DOHH2 (cell line): ENCODE measurements around the gene R3HDM4.

Experiments used
- H3F3A ChIP-seq: fragments of 200-600 bp; sonication (generic), shearing (Covaris generic); 2 replicates; pipeline ENCODE4 v1.6.0; 2016; ENCODE audit warnings: antibody characterized with exemption, mild to moderate bottlenecking; ENCODE audit not compliant: control insufficient read depth, insufficient read depth
- H3K27ac ChIP-seq: fragments of 200-600 bp; sonication (generic); 2 replicates; pipeline ENCODE4 v1.5.1; 2014; ENCODE audit warnings: low read depth, mild to moderate bottlenecking, low read length, moderate library complexity
- H3K27me3 ChIP-seq: fragments of 200-600 bp; sonication (generic); 2 replicates; pipeline ENCODE4 v1.6.1; 2014; ENCODE audit warnings: mild to moderate bottlenecking, low read length, mixed read lengths; ENCODE audit not compliant: control insufficient read depth
- H3K36me3 ChIP-seq: fragments of 200-600 bp; sonication (generic); 2 replicates; pipeline ENCODE4 v1.6.1; 2014; ENCODE audit warnings: mild to moderate bottlenecking, low read length, moderate library complexity, mixed read lengths; ENCODE audit not compliant: control insufficient read depth
- H3K4me1 ChIP-seq: fragments of 200-600 bp; sonication (generic); 2 replicates; pipeline ENCODE4 v1.6.1; 2014; ENCODE audit warnings: mild to moderate bottlenecking, low read length, mixed read lengths; ENCODE audit not compliant: control insufficient read depth
- H3K4me2 ChIP-seq: fragments of 200-600 bp; sonication (generic); 2 replicates; pipeline ENCODE4 v1.6.0; 2014; ENCODE audit warnings: mild to moderate bottlenecking, low read length, moderate library complexity
- H3K4me3 ChIP-seq: fragments of 200-600 bp; sonication (generic); 2 replicates; pipeline ENCODE4 v1.5.1; 2014; ENCODE audit warnings: mild to moderate bottlenecking, low read length, mixed read lengths
- H3K79me2 ChIP-seq: fragments of 200-600 bp; sonication (generic); 2 replicates; pipeline ENCODE4 v1.6.1; 2014; ENCODE audit warnings: mild to moderate bottlenecking, low read length, mixed read lengths; ENCODE audit not compliant: control insufficient read depth
- H3K9me2 ChIP-seq: fragments of 200-600 bp; sonication (generic); replicated peaks from 2 replicates; pipeline ENCODE4 v1.6.1; 2014; ENCODE audit warnings: mild to moderate bottlenecking, low read length, mixed read lengths; ENCODE audit not compliant: control insufficient read depth
- H3K9me3 ChIP-seq: fragments of 200-600 bp; sonication (generic); 2 replicates; pipeline ENCODE4 v1.6.1; 2014; ENCODE audit warnings: antibody characterized with exemption, low read length, mixed read lengths; ENCODE audit not compliant: control insufficient read depth, insufficient read depth
- H4K20me1 ChIP-seq: fragments of 200-600 bp; sonication (generic); 2 replicates; pipeline ENCODE4 v1.6.0; 2014; ENCODE audit warnings: low read depth, mild to moderate bottlenecking, antibody characterized with exemption, low read length, moderate library complexity; ENCODE audit not compliant: control insufficient read depth, insufficient read depth
- EZH2phosphoT487 ChIP-seq: fragments of 200-600 bp; sonication (generic); IDR thresholded peaks from 2 replicates; pipeline ENCODE4 v1.6.1; 2017; ENCODE audit warnings: borderline replicate concordance, mild to moderate bottlenecking, antibody characterized with exemption, low read length, moderate library complexity, mixed read lengths
- TF ChIP-seq, protein P1 (sequence below): fragments of 200-600 bp; sonication (generic); IDR thresholded peaks from one replicate; pipeline ENCODE4 v1.5.1; 2014; ENCODE audit warnings: antibody characterized with exemption, mild to moderate bottlenecking, low read depth, low read length; ENCODE audit not compliant: poor library complexity, severe bottlenecking

Gene R3HDM4

DNA sequence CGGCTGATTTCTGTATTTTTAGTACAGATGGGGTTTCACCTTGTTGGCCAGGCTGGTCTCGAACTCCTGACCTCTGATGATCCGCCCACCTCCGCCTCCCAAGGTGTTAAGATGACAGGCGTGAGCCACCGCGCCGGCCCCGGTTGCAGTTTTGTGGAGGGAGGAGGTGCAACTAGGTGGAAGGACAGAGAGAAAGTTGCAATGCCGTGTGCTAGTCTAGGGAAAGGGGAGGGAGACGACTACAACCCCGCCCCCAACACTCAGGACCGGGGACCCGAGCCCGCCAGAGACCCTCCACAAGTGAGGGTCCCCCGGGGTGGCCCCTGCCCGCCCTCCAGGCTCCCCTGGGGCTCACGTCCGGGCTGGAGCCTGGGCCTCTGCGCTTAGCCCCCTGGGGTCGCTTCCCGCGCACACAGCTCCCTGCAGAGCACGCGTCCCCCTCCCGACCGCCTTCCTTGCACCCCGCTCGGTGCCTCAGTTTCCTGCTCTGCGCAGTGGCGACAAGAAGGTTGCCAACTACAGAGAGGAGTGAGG is 11.6 kb upstream of the R3HDM4 start:
- H3K79me2 ChIP-seq = no peaks in the 10 kb centered on the region
- H3K4me1 ChIP-seq = peaks cover 37% of the 10 kb centered on the region
- H3K9me3 ChIP-seq = no peaks in the 10 kb centered on the region
- peaks cover 8% of the 10 kb centered on the region; the same call in 1 of the 2 replicates for H4K20me1 ChIP-seq
- H3K36me3 ChIP-seq = no peaks in the 10 kb centered on the region
- no peak overlapping the region for H3K27ac ChIP-seq
- H3K9me2 ChIP-seq = no peaks in the 10 kb centered on the region
- TF ChIP-seq, protein P1, sequence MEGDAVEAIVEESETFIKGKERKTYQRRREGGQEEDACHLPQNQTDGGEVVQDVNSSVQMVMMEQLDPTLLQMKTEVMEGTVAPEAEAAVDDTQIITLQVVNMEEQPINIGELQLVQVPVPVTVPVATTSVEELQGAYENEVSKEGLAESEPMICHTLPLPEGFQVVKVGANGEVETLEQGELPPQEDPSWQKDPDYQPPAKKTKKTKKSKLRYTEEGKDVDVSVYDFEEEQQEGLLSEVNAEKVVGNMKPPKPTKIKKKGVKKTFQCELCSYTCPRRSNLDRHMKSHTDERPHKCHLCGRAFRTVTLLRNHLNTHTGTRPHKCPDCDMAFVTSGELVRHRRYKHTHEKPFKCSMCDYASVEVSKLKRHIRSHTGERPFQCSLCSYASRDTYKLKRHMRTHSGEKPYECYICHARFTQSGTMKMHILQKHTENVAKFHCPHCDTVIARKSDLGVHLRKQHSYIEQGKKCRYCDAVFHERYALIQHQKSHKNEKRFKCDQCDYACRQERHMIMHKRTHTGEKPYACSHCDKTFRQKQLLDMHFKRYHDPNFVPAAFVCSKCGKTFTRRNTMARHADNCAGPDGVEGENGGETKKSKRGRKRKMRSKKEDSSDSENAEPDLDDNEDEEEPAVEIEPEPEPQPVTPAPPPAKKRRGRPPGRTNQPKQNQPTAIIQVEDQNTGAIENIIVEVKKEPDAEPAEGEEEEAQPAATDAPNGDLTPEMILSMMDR = no peak
- TF ChIP-seq EZH2phosphoT487 = no peak
- H3K4me2 ChIP-seq = peak overlapping the region; percentile 87
- peaks cover under 1% of the 10 kb centered on the region; the same call in 1 of the 2 replicates for H3F3A ChIP-seq
- H3K27me3 ChIP-seq = peaks cover 53% of the 10 kb centered on the region
- peak overlapping the region; percentile 76 for H3K4me3 ChIP-seq

DNA sequence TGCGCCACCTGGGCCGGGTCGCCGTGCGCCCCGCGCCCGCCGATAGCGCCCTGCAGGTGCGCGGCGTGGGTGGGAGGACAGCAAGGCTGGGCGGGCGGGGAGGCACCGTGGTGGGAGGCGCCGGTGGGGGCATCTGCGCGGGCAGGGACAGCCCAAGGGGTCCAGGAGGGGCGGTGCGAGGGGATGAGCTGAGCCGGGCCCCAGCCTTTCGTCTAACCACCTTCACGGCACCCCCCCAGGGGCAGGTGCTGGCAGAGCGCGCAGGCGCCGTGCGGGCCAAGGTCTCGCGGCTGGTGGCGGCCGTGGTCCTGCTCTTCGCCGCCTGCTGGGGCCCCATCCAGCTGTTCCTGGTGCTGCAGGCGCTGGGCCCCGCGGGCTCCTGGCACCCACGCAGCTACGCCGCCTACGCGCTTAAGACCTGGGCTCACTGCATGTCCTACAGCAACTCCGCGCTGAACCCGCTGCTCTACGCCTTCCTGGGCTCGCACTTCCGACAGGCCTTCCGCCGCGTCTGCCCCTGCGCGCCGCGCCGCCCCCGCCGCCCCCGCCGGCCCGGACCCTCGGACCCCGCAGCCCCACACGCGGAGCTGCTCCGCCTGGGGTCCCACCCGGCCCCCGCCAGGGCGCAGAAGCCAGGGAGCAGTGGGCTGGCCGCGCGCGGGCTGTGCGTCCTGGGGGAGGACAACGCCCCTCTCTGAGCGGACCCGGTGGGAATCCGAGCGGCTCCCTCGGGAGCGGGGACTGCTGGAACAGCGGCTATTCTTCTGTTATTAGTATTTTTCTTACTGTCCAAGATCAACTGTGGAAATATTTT is 7.2 kb upstream of the R3HDM4 start:
- H3K9me3 ChIP-seq = no peaks in the 10 kb centered on the region

GRCh38 chr19:919199-920050 is 6.4 kb upstream of the R3HDM4 start:
- H3K27me3 ChIP-seq = peaks cover 69% of the 10 kb centered on the region
- no peaks in the 10 kb centered on the region for H3K79me2 ChIP-seq
- peaks cover 3% of the 10 kb centered on the region; the same call in 1 of the 2 replicates for H3F3A ChIP-seq
- TF ChIP-seq, protein P1 = no peak
- TF ChIP-seq EZH2phosphoT487 = peak; percentile 62; the same call in 1 of the 2 replicates
- H3K4me1 ChIP-seq = peaks cover 35% of the 10 kb centered on the region
- no peaks in the 10 kb centered on the region for H3K9me2 ChIP-seq
- H4K20me1 ChIP-seq = no peaks in the 10 kb centered on the region
- H3K4me2 ChIP-seq = peak overlapping the region; percentile 51
- no peak overlapping the region for H3K27ac ChIP-seq
- H3K9me3 ChIP-seq = no peaks in the 10 kb centered on the region
- H3K36me3 ChIP-seq = no peaks in the 10 kb centered on the region
- peak overlapping the region; percentile 30 for H3K4me3 ChIP-seq

More for the DNA sequence above, 7.2 kb upstream of the R3HDM4 start:
- TF ChIP-seq EZH2phosphoT487 = no peak
- TF ChIP-seq, protein P1 = no peak
- Histone ChIP-seq H3K27me3 (peaks cover 75% of the 10 kb centered on the region), H3F3A (peaks cover 3% of the 10 kb centered on the region; the same call in 1 of the 2 replicates), H3K79me2 (no peaks in the 10 kb centered on the region), H3K9me2 (no peaks in the 10 kb centered on the region), H3K36me3 (no peaks in the 10 kb centered on the region), H3K27ac (no peak overlapping the region), H3K4me1 (peaks cover 43% of the 10 kb centered on the region), H4K20me1 (no peaks in the 10 kb centered on the region), H3K4me3 (peak overlapping the region; percentile 30), H3K4me2 (peak overlapping the region; percentile 51)
